GM06990 (cell line): ENCODE measurements around the gene DGKD.

ENCODE experiments used
- DNase-seq: peaks from one replicate; pipeline ENCODE4 v3.0.0-alpha.2; 2011; ENCODE audit not compliant: insufficient read length; ENCODE audit errors: extremely low read depth
- H3K27me3 ChIP-seq: replicated peaks from 2 replicates; pipeline ENCODE4 v1.6.0; 2011; ENCODE audit warnings: low read length; ENCODE audit not compliant: control insufficient read depth, insufficient read depth
- H3K36me3 ChIP-seq: 2 replicates; pipeline ENCODE4 v1.5.1; 2011; ENCODE audit warnings: low read length; ENCODE audit not compliant: control insufficient read depth, insufficient read depth
- H3K4me3 ChIP-seq: replicated peaks from 2 replicates; pipeline ENCODE4 v1.5.1; 2011; ENCODE audit warnings: low read depth, mild to moderate bottlenecking, control low read depth, low read length
- TF ChIP-seq, protein P1 (sequence below): IDR thresholded peaks from 2 replicates; pipeline ENCODE4 v1.5.1; 2011; ENCODE audit warnings: low read length, control low read depth, mild to moderate bottlenecking, inconsistent platforms; ENCODE audit not compliant: insufficient read depth, poor library complexity, severe bottlenecking

DGKD gene

DNA sequence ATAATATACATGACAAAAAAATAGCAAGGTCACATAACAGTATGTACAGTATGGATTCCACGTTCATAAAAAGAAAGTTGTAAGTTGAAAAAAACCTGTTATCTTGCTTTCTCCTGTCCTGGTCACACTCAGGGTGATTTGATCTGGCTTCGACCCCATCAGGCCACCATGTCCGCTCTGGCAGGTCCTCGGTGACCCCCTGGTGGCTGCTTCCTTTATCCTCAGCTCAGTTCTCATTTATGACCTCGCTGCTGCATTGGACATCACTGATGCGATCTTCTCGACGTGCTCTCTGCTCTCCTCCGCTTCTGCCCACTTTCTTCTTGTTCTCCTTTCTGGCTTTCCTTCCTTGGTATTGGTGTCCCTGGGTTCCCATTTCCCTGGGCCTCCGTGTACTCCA, 29.7 kb downstream of the DGKD start:
- no peak for DNase-seq
- TF ChIP-seq, protein P1, sequence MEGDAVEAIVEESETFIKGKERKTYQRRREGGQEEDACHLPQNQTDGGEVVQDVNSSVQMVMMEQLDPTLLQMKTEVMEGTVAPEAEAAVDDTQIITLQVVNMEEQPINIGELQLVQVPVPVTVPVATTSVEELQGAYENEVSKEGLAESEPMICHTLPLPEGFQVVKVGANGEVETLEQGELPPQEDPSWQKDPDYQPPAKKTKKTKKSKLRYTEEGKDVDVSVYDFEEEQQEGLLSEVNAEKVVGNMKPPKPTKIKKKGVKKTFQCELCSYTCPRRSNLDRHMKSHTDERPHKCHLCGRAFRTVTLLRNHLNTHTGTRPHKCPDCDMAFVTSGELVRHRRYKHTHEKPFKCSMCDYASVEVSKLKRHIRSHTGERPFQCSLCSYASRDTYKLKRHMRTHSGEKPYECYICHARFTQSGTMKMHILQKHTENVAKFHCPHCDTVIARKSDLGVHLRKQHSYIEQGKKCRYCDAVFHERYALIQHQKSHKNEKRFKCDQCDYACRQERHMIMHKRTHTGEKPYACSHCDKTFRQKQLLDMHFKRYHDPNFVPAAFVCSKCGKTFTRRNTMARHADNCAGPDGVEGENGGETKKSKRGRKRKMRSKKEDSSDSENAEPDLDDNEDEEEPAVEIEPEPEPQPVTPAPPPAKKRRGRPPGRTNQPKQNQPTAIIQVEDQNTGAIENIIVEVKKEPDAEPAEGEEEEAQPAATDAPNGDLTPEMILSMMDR, result peak; percentile 29
- Histone ChIP-seq H3K36me3 (no peaks in the 10 kb centered on the region; the same call in 1 of the 2 replicates), H3K27me3 (no peaks in the 10 kb centered on the region), H3K4me3 (no peak overlapping the region)

DNA sequence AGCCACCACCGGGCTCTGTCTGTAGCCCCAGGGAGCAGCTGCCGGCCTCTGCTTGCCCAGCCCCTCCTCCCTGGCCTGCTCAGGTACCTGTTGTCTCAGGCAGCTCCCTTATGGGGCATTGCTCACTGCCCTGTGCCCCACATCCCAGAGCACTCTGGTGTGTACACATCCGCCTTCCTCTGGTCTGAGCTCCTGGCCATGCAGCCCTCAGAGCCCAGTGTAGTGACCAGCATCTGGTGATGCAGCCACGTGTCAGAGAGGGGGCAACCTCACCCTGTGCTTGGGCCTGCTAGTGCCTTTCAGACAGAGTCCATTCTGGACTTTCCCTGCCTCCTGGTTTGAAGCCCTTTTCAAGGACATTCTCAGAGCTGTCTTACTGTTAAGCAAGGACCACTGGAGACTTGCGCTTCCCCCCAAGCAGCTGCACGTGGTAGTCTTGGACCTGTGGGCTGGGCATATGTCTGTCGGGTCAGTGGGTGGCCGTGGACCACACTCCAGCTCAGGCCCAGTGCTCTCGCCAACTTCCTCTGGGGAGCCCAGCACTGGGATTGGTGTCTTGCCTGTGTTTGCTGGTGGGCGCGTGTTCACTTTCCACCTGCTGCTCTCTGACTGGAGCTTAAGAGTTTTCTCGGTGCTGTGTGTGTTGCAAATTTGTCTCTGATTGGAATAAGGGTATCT, 30.7 kb downstream of the DGKD start:
- no peaks in the 10 kb centered on the region for H3K27me3 ChIP-seq
- no peak overlapping the region for H3K4me3 ChIP-seq
- TF ChIP-seq, protein P1, result no peak
- peaks cover 4% of the 10 kb centered on the region for H3K36me3 ChIP-seq
- DNase-seq, result no peak

DNA sequence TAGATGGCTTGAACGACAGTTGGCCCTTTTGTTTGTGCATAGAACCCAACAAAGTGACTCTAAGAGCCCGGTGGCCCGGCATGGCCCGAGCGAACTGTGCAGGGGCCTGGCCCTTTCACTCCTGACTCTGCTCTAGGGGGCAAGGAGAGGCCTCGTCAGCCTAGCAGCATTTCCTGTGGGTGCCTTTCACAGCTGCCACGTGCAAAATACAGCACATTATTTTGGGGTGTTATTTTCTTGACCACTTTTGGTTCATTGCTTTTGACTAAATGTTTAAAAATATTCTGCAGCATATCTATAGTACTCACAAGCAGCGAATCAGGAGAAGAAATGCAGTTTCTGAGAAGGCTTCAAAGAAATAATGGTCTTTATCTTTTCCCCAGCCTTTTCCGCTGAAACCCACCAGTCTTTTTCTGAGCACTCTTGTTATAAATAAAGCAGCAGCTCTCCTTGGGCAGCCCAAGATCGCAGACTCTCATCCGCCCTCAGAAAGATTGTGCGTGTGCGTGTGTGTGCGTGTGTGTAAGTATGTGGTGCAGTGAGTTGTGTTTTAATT, 31.3 kb downstream of the DGKD start:
- peak; percentile 64 for DNase-seq
- TF ChIP-seq, protein P1, result no peak
- H3K4me3 ChIP-seq, result peak overlapping the region; percentile 32
- no peaks in the 10 kb centered on the region for H3K27me3 ChIP-seq
- H3K36me3 ChIP-seq, result peaks cover 6% of the 10 kb centered on the region

- H3K4me3 ChIP-seq, result peak overlapping the region; percentile 32
- H3K27me3 ChIP-seq, result no peaks in the 10 kb centered on the region
- peaks cover 6% of the 10 kb centered on the region for H3K36me3 ChIP-seq
Observed at GRCh38 chr2:233386382-233387041, 32.2 kb downstream of the DGKD start.

DNA sequence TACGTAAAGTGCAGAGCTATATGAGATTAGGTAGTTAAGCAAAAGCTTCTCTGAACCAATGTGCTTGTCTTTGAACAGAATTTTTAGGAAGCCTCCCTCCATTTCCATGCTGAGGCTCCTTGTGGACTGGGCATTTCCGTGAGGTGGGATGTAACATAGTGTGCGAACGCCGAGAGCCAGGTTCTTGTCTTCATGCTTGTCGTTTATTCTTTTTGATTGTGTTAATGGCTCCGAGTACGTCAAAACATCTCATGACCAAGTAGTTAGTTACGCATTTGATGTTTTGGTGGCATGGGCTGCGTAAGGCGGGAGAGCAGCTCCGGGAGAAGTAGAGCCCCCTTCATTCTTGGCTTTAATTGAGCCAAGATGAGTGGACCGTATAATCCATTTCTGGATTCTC, 32.9 kb downstream of the DGKD start:
- Histone ChIP-seq H3K36me3 (peaks cover 6% of the 10 kb centered on the region), H3K27me3 (no peaks in the 10 kb centered on the region), H3K4me3 (no peak overlapping the region)
- TF ChIP-seq, protein P1, result no peak
- no peak for DNase-seq

More at GRCh38 chr2:233386382-233387041, 32.2 kb downstream of the DGKD start:
- TF ChIP-seq, protein P1, result no peak
- DNase-seq, result no peak
